ENCODE data around the gene CLCA1.

CLCA1 gene

GRCh38 chr1:86472152-86472551 lies 3.4 kb downstream of the CLCA1 start:
- H3K4me1 ChIP-seq (ENCODE audit: insufficient read depth, low read length, severe bottlenecking): no peaks in the 10 kb centered on the region
- no peaks in the 10 kb centered on the region for H3K9me2 ChIP-seq (ENCODE audit: low read depth, low read length)
- no peaks in the 10 kb centered on the region for H3K79me2 ChIP-seq (ENCODE audit: insufficient read depth, low read length)
- no peak overlapping the region for H3K4me3 ChIP-seq (ENCODE audit: low read depth, low read length, poor library complexity, severe bottlenecking)
- no peaks in the 10 kb centered on the region for H4K20me1 ChIP-seq (ENCODE audit: insufficient read depth, low read length)
- H2AFZ ChIP-seq (ENCODE audit: low read length): no peak overlapping the region
- TF ChIP-seq CTCF (IDR thresholded peaks at IDR 0.05; ENCODE audit: low read length) (no peak), EZH2 (IDR thresholded peaks at IDR 0.05; ENCODE audit: borderline replicate concordance, low read length) (no peak)
- no peak overlapping the region for H3K9ac ChIP-seq (ENCODE audit: low read length)
- no peak overlapping the region for H3K27ac ChIP-seq (ENCODE audit: low read depth, low read length, poor library complexity, severe bottlenecking)
- no peaks in the 10 kb centered on the region for H3K9me3 ChIP-seq (ENCODE audit: low read length)
- H3K27me3 ChIP-seq (ENCODE audit: insufficient read depth, low read length): no peaks in the 10 kb centered on the region
- no peaks in the 10 kb centered on the region for H3K36me3 ChIP-seq (ENCODE audit: insufficient read depth, low read length)
- H3F3A ChIP-seq (ENCODE audit: insufficient read depth, low read length): no peaks in the 10 kb centered on the region
- no peak overlapping the region for H3K4me2 ChIP-seq (ENCODE audit: low read length)

GRCh38 chr1:86472767-86473166 lies 4.0 kb downstream of the CLCA1 start:
- no peaks in the 10 kb centered on the region for H3K9me3 ChIP-seq (ENCODE audit: low read length)
- no peak overlapping the region for H3K9ac ChIP-seq (ENCODE audit: low read length)
- H3K4me1 ChIP-seq (ENCODE audit: insufficient read depth, low read length, severe bottlenecking): no peaks in the 10 kb centered on the region
- no peaks in the 10 kb centered on the region for H4K20me1 ChIP-seq (ENCODE audit: insufficient read depth, low read length)
- no peaks in the 10 kb centered on the region for H3K27me3 ChIP-seq (ENCODE audit: insufficient read depth, low read length)
- H3K36me3 ChIP-seq (ENCODE audit: insufficient read depth, low read length): no peaks in the 10 kb centered on the region
- H3K9me2 ChIP-seq (ENCODE audit: low read depth, low read length): no peaks in the 10 kb centered on the region
- TF ChIP-seq EZH2 (IDR thresholded peaks at IDR 0.05; ENCODE audit: borderline replicate concordance, low read length): no peak
- no peak for TF ChIP-seq CTCF (IDR thresholded peaks at IDR 0.05; ENCODE audit: low read length)
- H3K27ac ChIP-seq (ENCODE audit: low read depth, low read length, poor library complexity, severe bottlenecking): no peak overlapping the region
- no peak overlapping the region for H2AFZ ChIP-seq (ENCODE audit: low read length)
- no peak overlapping the region for H3K4me2 ChIP-seq (ENCODE audit: low read length)
- no peaks in the 10 kb centered on the region for H3F3A ChIP-seq (ENCODE audit: insufficient read depth, low read length)
- H3K4me3 ChIP-seq (ENCODE audit: low read depth, low read length, poor library complexity, severe bottlenecking): no peak overlapping the region
- no peaks in the 10 kb centered on the region for H3K79me2 ChIP-seq (ENCODE audit: insufficient read depth, low read length)

GRCh38 chr1:86477256-86477655 lies 8.5 kb downstream of the CLCA1 start:
- no peak overlapping the region for H3K4me3 ChIP-seq (ENCODE audit: low read depth, low read length, poor library complexity, severe bottlenecking)
- TF ChIP-seq EZH2 (IDR thresholded peaks at IDR 0.05; ENCODE audit: borderline replicate concordance, low read length) (no peak), CTCF (IDR thresholded peaks at IDR 0.05; ENCODE audit: low read length) (no peak)
- no peaks in the 10 kb centered on the region for H3K9me3 ChIP-seq (ENCODE audit: low read length)
- H2AFZ ChIP-seq (ENCODE audit: low read length): no peak overlapping the region
- no peaks in the 10 kb centered on the region for H3K4me1 ChIP-seq (ENCODE audit: insufficient read depth, low read length, severe bottlenecking)
- H3K9ac ChIP-seq (ENCODE audit: low read length): no peak overlapping the region
- H3F3A ChIP-seq (ENCODE audit: insufficient read depth, low read length): no peaks in the 10 kb centered on the region
- no peak overlapping the region for H3K27ac ChIP-seq (ENCODE audit: low read depth, low read length, poor library complexity, severe bottlenecking)
- H4K20me1 ChIP-seq (ENCODE audit: insufficient read depth, low read length): no peaks in the 10 kb centered on the region
- H3K9me2 ChIP-seq (ENCODE audit: low read depth, low read length): no peaks in the 10 kb centered on the region
- H3K27me3 ChIP-seq (ENCODE audit: insufficient read depth, low read length): no peaks in the 10 kb centered on the region
- no peak overlapping the region for H3K4me2 ChIP-seq (ENCODE audit: low read length)
- H3K79me2 ChIP-seq (ENCODE audit: insufficient read depth, low read length): no peaks in the 10 kb centered on the region
- H3K36me3 ChIP-seq (ENCODE audit: insufficient read depth, low read length): no peaks in the 10 kb centered on the region

Data from OCI-LY1 (cell line).